Right lung (tissue), 5 donors: Measurements from ENCODE around the gene ANKS6. TPM values are rescaled to one million over a fixed set of nuclear protein-coding genes. Genes with fewer than 3 reads are reported as not detected.

ENCODE experiments used
- DNase-seq, 2 donors: peaks; one replicate each; pipeline ENCODE4 v3.0.0-alpha.2; 2013
- polyA plus RNA-seq, 5 donors: library from polyadenylated mRNA; unstranded; fragments of 120-200 nt; gene quantifications; one replicate each; pipeline versions ENCODE4 v1.2.1 to v1.2.3, GENCODE V29; 2013; ENCODE audit warnings: inconsistent platforms in 1 of 5, low replicate concordance in 1 of 5; ENCODE audit not compliant: insufficient read length in 5 of 5, insufficient read depth in 1 of 5

The ANKS6 gene
- polyA plus RNA-seq, 5 donors = 19.7 to 30.1 (median 25.7) TPM

GRCh38 chr9:98818764-98819163 lies 22.4 kb upstream of the ANKS6 start:
- no peak for DNase-seq

GRCh38 chr9:98815391-98815951 lies 19.1 kb upstream of the ANKS6 start:
- DNase-seq = no peak

DNA sequence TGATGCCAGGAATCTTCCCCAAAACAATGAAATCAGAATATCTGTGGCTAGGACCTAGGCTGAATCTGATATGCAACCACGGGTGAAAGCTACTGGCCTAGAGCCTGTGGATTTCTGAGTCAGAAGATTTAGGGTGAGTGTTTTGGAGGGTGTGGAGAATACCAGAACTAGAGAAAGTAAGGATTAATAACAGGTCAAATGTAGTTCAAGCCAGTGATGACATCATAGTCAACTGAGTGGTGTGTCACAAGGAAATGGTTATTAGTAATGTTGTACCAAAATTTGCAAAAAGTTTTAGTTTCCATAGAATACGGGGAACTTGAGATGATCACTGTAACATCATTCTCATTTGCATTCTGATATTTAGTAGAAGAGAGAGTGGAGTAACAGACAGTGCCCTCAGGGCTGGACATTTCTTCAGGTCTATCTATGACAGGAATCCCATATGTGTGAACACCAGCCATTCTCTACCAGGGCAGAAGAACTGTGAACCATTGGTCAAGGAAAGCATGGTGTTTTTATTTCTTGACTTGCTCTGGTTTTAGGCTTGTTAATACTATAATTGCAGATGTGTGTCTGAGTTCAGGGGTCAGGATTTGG lies 14.8 kb upstream of the ANKS6 start:
- no peak for DNase-seq

DNA sequence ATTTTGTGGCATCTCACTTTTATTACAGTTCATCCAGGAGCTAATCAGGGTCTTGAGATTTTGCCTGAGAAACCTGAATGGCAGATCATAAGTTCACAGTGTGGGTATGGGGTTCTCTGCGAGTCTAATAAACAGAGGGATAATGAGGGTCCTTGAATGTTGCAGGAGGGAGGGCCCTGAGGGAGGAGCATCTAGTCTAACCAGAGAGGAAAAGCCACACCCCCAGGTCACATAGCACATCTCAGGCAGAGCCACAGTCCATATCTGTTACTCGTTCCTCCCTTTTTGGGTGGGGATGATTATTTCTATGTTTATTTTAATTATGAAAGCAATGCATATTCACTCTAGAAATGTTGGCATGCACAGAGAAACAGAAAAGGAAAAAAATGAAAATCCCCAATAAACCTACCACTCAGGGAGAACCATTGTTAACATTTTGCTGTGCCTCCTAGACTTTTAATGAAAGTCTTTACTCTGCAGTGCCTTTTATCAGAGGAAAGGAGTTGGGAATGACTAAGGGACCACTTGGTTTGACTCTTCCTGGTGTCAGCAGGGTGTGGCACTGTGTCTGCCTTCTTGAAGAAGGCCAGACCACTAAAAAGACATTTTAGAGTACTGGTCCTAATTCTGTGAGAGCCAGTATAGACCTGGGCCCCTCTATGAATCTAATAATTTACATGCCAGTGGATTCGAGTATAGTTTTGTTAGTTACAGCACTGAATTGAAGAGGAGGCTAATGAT lies 13.9 kb upstream of the ANKS6 start:
- DNase-seq = no peak

DNA sequence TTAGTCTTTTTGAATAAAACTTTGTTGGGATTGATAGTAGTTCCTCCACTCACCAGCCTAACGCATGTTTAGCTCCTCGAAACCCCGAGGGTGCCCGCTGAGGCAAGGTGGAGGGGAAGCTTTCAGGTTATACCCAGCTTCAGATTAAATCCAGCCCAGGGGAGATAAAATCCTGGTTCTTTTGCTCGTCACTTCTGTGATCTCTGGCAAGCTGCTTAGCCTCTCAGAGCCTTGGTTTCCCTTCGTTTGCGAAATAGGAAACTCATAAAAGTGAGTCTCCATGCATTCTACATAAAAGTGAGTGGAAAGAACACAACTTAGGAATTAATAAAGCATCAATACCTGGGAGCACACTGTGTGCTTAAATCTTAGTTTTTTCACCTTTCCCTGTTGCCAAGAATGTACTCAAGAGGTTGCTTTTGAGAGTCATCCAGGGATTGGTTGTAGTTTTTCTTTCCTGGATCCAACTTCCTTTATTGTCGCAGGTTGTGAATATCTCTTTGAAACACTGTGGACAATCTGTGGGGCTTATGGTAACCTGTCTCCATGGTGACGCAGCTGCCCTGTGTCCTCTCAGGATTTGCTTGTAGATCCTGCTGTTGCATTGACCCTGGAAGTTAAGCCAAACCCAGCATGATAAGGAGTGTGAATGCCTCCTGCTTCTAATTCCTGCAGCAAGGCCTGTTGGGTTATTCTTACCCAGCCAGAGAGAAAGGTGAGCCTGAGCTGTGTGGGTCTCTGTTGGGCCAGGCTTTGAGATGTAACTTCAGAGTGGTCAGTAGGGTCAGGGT lies 13.2 kb upstream of the ANKS6 start:
- no peak for DNase-seq

- no peak for DNase-seq
These were observed 12.5 kb upstream of the ANKS6 start for GRCh38 chr9:98808875-98809274.

GRCh38 chr9:98808411-98808815 lies 12.1 kb upstream of the ANKS6 start:
- DNase-seq = no peak

DNA sequence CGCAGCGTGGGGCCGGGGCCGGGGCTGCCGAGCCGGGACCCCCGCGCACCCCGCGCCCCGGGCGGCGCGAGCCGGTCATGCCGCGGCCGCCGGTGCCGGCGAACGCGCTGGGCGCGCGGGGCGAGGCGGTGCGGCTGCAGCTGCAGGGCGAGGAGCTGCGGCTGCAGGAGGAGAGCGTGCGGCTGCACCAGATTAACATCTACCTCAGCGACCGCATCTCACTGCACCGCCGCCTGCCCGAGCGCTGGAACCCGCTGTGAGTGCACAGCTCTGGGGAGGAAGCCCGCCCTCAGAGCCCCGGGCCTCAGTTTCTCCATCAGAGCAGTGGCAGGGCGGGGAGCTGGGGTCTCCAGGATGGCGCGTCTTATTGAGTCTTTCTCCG lies 11.4 kb upstream of the ANKS6 start:
- DNase-seq = no peak

DNA sequence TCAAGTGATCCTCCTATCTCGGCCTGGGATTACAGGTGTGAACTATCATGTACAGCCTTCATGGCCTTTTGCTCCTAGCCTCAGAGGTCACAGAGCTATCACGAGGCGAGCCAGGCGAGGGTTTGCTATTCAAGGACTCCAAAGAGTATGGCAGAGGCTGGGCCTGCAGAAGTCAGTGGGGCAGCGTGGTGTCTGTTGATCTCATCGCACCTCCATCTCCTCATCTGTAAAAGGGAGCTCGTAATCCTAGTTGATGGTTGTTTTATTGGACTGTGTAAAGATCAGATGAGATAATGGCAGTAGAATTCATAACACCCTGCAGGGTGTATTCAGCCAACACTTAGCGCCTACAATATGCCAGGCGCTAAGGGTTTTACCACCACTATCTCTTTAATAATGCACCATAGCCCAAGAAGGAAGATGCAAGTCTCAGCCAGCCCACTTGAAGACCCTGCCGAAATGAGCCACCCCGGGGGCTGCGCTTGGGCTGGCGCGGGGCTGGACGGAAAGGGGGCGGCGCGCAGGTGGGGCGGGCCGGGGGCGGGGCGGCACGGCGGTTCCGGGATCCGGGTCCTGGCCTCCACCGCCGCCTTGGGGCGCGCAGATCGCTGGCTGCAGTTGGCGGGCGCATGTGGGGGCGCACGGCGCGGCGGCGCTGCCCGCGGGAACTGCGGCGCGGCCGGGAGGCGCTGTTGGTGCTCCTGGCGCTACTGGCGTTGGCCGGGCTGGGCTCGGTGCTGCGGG lies 10.9 kb upstream of the ANKS6 start, which contains the start of gene GALNT12:
Gene GALNT12 (plus strand): TSS at position 601 of the 744 bp plus-strand sequence. CDS start 29 bp downstream, at position 630.
- DNase-seq = no peak

DNA sequence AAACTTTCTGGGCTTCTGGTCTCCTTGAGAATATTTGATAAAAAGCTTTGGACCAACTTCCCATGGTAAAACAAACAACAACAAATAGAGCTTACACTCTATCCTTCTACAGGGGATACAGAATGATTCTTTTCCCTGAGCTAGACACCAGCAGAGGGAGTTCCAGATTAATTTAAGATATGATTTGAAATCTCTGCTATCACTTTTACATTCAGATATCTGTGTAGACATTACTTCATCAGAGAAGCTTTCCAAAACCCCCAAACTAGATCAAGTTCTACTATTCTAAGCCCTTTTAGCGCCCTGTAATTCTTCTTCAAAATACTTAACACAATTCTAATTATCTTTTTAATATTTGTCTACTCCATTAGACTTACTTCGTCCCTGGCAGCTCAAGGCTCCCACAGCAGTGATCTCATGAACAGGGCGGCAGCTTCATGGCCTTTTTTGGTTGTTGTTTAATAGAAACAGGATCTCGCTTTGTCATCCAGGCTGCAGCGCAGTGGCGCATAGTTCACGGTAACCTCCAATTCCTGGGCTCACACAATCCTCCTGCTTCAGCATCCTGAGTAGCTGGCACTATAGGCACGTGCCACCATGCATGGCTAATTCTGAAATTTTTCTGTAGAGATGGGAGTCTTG lies 10.2 kb upstream of the ANKS6 start:
- no peak for DNase-seq

GRCh38 chr9:98805506-98806272 lies 9.3 kb upstream of the ANKS6 start:
- DNase-seq = no peak

- DNase-seq = no peak
These were observed 7.7 kb upstream of the ANKS6 start for GRCh38 chr9:98804083-98804482.

DNA sequence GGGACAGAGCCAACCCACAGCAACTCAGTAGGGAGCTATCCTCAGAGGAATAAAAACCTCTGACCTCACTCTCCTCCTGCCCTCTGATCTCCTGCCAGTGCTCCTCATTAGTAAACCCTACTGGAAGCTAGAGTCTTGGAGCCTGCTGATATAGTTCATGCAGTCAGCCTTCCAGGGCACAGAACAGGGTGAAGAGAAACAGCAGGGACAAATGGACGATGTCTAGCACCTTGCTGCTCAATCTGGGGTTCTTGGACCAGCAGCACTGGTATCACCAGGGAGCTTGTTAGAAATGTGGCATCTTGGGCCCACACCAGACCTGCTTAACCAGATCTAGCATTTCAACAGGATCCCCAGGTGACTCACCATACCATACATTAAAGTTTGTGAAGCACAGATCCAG lies 5.6 kb upstream of the ANKS6 start:
- DNase-seq = no peak

GRCh38 chr9:98801561-98801960 lies 5.2 kb upstream of the ANKS6 start:
- no peak for DNase-seq

DNA sequence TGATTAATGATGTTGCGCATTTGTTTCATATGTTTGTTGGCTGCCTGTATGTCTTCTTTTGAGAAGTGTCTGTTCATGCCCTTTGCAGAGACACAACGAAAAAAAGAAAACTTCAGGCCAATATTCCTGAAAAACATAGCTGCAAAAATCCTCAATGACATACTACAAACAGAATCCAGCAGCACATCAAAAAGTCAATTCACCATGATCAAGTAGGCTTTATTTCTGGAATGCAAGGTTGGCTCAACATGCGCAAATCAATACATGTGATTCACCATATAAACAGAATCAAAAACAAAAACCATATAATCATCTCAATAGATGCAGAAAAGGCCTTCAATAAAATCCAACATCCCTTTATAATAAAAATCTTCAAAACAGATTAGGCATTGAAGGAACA lies 1.9 kb upstream of the ANKS6 start:
- DNase-seq = no peak

GRCh38 chr9:98797491-98797890 lies 1.1 kb upstream of the ANKS6 start:
- DNase-seq = no peak

GRCh38 chr9:98795970-98796363 lies 388 bp downstream of the ANKS6 start:
- no peak for DNase-seq

- DNase-seq = no peak
These were observed 930 bp downstream of the ANKS6 start for GRCh38 chr9:98795295-98795955.

GRCh38 chr9:98794802-98795201 lies 1.6 kb downstream of the ANKS6 start:
- DNase-seq = no peak

DNA sequence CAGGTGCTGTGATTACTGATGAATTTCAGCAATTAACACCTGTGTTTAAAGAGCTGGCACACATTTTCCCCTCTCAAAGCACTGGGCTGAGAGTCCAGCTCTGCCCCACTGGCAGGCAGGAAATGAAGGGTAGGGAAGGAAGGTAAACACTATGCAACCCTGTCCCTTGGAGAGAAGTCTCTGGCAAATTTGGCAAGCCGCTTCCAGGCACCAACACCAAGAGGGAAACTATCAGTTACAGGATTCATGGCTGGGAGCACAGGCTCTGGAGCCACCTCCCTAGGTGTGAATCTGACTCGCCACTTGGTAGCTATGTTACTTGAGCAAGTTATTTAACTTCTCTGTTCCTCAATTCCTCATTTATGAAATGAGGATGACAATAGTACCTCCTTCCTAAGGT lies 3.3 kb downstream of the ANKS6 start:
- no peak for DNase-seq
